Muscle of arm (tissue), 14 donors: ENCODE results near the gene CXCL6. TPM values are rescaled to one million over a fixed set of nuclear protein-coding genes. Genes with fewer than 3 reads are reported as not detected.

Experiments used
- DNase-seq: peaks from one replicate; pipeline ENCODE4 v3.0.0-alpha.2; 2013
- long read RNA-seq, 11 donors: transcript quantifications; one replicate each; lab custom pipeline, GENCODE V29; 2026
- polyA plus RNA-seq, 12 donors: library from polyadenylated mRNA; unstranded; fragments of 120-200 nt; gene quantifications; one replicate each; pipeline ENCODE4 v1.2.1, GENCODE V29; 2013; ENCODE audit not compliant: insufficient read length in 12 of 12

Gene CXCL6
- under 1 TPM in 5 of 12 donors, not detected in 7; 0.11 to 0.44 (median 0.22) TPM for polyA plus RNA-seq
- long read RNA-seq, donor 1 = 0 reads
- long read RNA-seq, donor 2 = 0 reads
- long read RNA-seq, donor 3 = 0 reads
- long read RNA-seq, donor 4 = 0 reads
- long read RNA-seq, donor 5 = 0 reads
- long read RNA-seq, donor 6 = 0 reads
- long read RNA-seq, donor 7 = 0 reads
- long read RNA-seq, donor 8 = 0 reads
- long read RNA-seq, donor 9, partial matches to known transcripts = 0 of 1 reads
- long read RNA-seq, donor 9, other reads (novel, unspliced or antisense) = 0 of 1 reads
- long read RNA-seq, donor 10 = 0 reads
- long read RNA-seq, donor 11 = 0 reads

- no peak for DNase-seq
Observed at GRCh38 chr4:73836373-73837279, at the start of gene CXCL6. CXCL6 (plus strand) TSS chr4:73836678; CDS start chr4:73836751, 73 bp downstream.

GRCh38 chr4:73788411-73788810 lies 48.1 kb upstream of the CXCL6 start:
- DNase-seq = no peak

GRCh38 chr4:73798842-73799241 lies 37.6 kb upstream of the CXCL6 start:
- DNase-seq = no peak

- DNase-seq = no peak
Observed at GRCh38 chr4:73800206-73800605, 36.3 kb upstream of the CXCL6 start.

GRCh38 chr4:73801692-73802091 lies 34.8 kb upstream of the CXCL6 start:
- DNase-seq = no peak

GRCh38 chr4:73803213-73803612 lies 33.3 kb upstream of the CXCL6 start:
- DNase-seq = no peak

- no peak for DNase-seq
Observed at GRCh38 chr4:73810191-73810590, 26.3 kb upstream of the CXCL6 start.

GRCh38 chr4:73811841-73812240 lies 24.6 kb upstream of the CXCL6 start:
- DNase-seq = no peak

GRCh38 chr4:73814679-73815078 lies 21.8 kb upstream of the CXCL6 start:
- no peak for DNase-seq

GRCh38 chr4:73815145-73815544 lies 21.3 kb upstream of the CXCL6 start:
- DNase-seq = no peak

- DNase-seq = peak; percentile 31
Observed at GRCh38 chr4:73816814-73817213, 19.7 kb upstream of the CXCL6 start.

- no peak for DNase-seq
Observed at GRCh38 chr4:73817341-73817740, 19.1 kb upstream of the CXCL6 start.

- DNase-seq = no peak
Observed at GRCh38 chr4:73821325-73821724, 15.2 kb upstream of the CXCL6 start.

- no peak for DNase-seq
Observed at GRCh38 chr4:73822389-73822788, 14.1 kb upstream of the CXCL6 start.

GRCh38 chr4:73822812-73823504 lies 13.5 kb upstream of the CXCL6 start:
- peak; percentile 9 for DNase-seq

- no peak for DNase-seq
Observed at GRCh38 chr4:73823760-73824159, 12.7 kb upstream of the CXCL6 start.

GRCh38 chr4:73828956-73829355 lies 7.5 kb upstream of the CXCL6 start:
- no peak for DNase-seq

GRCh38 chr4:73831569-73831968 lies 4.9 kb upstream of the CXCL6 start:
- DNase-seq = no peak

- DNase-seq = no peak
Observed at GRCh38 chr4:73832651-73833237, 3.7 kb upstream of the CXCL6 start.

GRCh38 chr4:73839071-73839470 lies 2.6 kb downstream of the CXCL6 start:
- DNase-seq = no peak

- no peak for DNase-seq
Observed at GRCh38 chr4:73839715-73840114, 3.2 kb downstream of the CXCL6 start.
